GM21619 (cell line): ENCODE results near the gene C1orf226.
"Not testable (repeated sequence)": the region's sequence is repeated elsewhere in the genome, so short reads cannot be mapped to it uniquely, and the experiment has no call there.

Experiments
- ATAC-seq: cut with Tn5 transposase; IDR thresholded peaks from one replicate; pipeline ENCODE4 v1.9.1; 2021; ENCODE audit not compliant: unreplicated experiment

Gene C1orf226

DNA sequence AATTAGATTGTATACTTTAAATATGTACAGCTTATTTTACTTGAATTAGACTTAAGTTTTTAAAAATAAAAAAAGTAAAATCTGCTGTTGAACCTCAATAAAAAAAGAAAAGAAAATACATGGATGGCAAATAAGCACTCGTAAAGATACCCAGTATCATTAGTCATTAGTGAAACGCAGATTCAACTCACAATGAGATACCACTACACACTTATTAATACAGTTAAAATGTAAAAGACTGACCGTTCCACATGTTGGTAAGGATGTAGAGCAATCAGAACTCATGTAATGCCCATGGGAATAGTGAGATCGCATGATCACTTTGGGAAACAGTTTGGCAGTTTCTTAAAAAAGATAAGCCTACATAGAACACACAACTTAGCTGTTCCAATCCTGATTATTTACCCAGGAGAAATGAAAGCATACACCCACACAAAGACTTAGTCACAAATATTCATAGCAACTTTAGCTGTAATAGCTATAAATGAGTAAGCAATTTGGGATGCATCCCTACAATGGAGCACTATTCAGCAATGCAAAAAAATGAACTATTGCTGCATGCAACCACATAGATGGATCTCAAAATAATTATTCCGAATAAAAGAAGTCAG, 23.1 kb downstream of the C1orf226 start:
- ATAC-seq, result no peak

- ATAC-seq, result no peak
Measured at GRCh38 chr1:162405800-162406199, 24.3 kb downstream of the C1orf226 start.

DNA sequence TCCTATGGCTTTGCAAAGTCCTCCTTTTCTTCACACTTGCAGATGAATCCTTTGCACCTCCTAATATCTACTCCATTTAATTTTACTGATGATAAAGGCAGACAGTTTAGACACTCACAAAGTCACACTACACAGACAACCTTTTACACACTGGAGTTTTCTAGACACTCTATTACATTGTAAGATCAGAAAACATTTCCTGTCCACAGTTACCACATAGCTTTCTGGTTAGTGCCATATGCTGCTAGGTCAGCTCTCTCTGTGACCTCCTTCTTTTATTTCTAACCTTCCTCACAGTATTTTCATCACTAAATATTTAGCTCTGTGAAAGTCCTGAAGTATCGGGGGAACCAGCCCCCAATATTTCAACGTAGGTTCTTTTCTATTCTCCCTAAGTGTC, 25.3 kb downstream of the C1orf226 start:
- no peak for ATAC-seq

GRCh38 chr1:162407539-162407938, 26.0 kb downstream of the C1orf226 start:
- no peak for ATAC-seq

- no peak for ATAC-seq
Measured at GRCh38 chr1:162412002-162412401, 30.5 kb downstream of the C1orf226 start, which contains the start of gene SH2D1B. Gene SH2D1B (minus strand): TSS chr1:162412136. CDS start chr1:162412016, 120 bp downstream.

GRCh38 chr1:162416215-162416614, 34.7 kb downstream of the C1orf226 start:
- no peak for ATAC-seq

DNA sequence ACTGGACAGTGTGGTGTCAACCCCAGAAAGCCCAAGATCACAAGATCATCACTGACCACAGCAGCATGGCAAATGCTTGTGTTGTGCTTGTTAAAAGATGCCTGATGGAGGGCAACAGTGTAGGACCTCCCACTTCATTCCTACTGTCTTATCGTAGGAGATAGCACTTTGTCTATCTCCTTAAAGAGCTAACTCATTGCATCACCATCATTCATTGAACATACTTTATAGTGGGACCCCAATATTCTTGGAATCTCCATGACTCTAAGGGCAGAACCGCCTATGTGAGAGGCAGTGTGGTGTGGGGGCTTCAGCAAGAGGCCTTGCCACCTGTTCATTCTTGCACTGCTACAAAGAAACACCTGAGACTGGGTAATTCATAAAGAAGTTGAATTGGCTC, 35.4 kb downstream of the C1orf226 start:
- ATAC-seq, result no peak

DNA sequence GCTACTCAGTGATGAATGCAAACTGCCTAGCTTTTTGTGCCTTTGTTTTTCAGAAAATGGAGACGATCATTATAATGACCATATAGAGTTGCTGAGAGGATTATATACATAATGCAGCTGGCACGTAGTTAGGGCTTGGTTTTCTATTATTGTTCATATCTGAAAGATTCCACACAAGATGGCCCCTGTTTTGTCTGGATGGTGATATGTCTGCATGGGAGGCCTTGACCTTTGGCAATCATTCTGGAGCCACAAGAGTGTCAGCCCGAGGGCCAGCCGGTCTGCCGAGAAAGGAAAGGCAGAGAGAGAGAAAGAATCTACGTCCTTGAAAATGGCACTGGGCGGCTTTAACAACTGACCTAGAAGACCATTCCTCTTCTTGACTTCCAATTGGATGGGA, 36.1 kb downstream of the C1orf226 start:
- ATAC-seq, result no peak

DNA sequence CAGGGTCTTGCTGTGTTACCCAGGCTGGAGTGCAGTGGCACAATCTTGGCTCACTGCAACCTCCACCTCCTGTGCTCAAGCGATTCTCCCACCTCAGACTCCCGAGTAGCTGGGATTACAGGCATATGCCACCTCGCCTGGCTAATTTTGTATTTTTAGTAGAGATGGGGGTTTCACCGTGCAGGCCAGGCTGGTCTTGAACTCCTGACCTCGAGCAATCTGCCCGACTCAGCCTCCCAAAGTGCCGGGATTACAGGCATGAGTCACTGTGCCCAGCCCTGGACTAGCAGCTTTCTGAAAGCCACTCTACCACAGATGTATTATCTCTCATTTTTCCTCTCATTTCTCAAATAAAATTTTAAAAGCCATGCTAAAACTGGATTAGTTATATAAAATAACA, 37.1 kb downstream of the C1orf226 start:
- ATAC-seq, result not testable (repeated sequence)

- not testable (repeated sequence) for ATAC-seq
Measured at GRCh38 chr1:162419450-162419931, 38.0 kb downstream of the C1orf226 start.

GRCh38 chr1:162420120-162420519, 38.6 kb downstream of the C1orf226 start:
- ATAC-seq, result no peak

DNA sequence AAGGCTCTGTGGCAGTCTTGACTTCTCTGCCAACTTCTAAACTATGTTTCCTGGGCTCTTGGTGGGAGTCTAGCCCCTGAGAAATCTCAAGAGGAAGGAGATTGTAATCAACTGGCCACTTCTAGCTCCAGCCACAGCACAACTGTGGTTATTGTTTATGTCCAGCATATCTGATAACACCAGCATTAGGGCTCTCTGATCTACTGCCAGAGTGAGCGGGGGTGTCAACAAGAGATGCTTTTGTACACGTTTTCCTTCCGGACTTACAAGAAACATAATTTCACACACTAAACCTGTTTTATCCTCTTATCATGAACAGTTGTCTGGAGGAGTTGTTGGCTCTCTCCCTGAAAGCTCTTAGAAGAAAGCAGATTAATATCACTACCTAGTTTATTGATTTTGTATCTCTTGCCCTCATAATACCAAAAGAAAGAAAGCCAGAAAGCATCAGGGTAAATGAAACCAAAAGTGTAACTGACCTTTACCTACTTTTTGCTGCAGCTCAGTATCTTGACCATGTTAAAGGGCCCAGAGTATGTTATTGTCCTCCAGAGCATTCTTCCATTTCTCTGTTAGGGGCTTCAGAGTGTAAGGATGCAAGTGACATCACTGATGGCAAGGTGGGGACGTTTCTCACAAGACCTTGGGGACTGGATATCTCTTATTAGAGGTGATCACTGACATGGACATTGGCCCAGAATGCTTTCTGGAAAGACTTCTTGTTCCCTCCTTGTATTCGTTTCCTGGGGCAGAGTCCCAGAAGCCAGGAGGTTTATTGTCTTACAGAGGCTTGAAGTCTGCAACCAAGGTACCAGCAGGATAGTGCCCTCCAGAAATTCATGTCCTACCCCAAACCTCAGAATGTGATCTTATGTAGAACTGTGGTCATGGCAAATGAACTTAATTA, 40.0 kb downstream of the C1orf226 start:
- ATAC-seq, result no peak

GRCh38 chr1:162422662-162423375, 41.3 kb downstream of the C1orf226 start:
- no peak for ATAC-seq

GRCh38 chr1:162430583-162430982, 49.1 kb downstream of the C1orf226 start:
- ATAC-seq, result no peak

DNA sequence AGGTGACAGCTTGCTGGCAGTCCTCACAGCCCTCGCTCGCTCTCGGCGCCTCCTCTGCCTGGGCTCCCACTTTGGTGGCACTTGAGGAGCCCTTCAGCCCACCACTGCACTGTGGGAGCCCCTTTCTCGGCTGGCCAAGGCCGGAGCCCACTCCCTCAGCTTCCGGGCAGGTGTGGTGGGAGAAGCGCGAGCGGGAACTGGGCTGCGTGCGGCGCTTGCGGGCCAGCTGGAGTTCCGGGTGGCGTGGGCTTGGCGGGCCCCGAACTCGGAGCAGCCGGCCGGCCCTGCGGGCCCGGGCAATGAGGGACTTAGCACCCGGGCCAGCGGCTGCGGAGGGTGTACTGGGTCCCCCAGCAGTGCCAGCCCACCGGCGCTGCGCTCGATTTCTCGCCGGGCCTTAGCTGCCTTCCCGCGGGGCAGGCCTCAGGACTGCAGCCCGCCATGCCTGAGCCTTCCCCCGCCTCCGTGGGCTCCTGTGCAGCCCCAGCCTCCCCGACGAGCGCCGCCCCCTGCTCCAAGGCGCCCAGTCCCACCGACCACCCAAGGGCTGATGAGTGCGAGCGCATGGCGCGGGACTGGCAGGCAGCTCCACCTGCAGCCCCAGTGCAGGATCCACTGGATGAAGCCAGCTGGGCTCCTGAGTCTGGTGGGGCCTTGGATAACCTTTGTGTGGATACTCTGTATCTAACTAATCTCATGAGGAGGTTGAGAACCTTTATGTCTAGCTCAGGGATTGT, 51.6 kb downstream of the C1orf226 start:
- ATAC-seq, result not testable (repeated sequence)
